ENCODE data around the gene L3MBTL4. TPM values are rescaled to one million over a fixed set of nuclear protein-coding genes. Genes with fewer than 3 reads are reported as not detected.

The L3MBTL4 gene
- total and polyA plus RNA-seq, 10 of the 15 experiments (the other 5 are each of a cell fraction or from before 2014, with no cell fraction given): 1.3 to 8.7 (median 3.8) TPM

DNA sequence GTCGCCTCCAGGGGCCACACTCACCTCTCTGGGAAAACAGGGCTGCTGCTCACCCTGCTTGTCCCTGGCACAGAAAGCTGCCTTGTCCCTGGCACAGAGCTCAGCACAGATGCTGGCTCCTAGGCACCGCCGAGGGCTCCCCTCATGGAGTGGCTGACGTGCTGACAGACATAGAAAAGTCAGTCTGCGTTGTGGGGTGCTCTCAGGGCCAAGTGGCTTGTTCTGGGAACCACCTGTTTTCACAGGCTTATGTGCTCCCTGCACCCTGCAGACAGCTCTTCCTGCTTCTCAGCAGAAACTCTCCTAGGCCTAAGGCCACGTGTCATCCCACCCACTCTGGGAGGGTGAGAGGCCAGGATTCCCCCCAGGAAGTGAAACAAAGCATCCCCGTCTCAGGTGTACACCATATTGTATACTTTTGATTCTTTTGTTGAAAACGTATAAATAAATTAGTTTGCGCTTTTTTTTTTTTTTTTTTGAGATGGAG is 434.7 kb downstream of the L3MBTL4 start (continued):
- TF ChIP-seq, protein P1, sequence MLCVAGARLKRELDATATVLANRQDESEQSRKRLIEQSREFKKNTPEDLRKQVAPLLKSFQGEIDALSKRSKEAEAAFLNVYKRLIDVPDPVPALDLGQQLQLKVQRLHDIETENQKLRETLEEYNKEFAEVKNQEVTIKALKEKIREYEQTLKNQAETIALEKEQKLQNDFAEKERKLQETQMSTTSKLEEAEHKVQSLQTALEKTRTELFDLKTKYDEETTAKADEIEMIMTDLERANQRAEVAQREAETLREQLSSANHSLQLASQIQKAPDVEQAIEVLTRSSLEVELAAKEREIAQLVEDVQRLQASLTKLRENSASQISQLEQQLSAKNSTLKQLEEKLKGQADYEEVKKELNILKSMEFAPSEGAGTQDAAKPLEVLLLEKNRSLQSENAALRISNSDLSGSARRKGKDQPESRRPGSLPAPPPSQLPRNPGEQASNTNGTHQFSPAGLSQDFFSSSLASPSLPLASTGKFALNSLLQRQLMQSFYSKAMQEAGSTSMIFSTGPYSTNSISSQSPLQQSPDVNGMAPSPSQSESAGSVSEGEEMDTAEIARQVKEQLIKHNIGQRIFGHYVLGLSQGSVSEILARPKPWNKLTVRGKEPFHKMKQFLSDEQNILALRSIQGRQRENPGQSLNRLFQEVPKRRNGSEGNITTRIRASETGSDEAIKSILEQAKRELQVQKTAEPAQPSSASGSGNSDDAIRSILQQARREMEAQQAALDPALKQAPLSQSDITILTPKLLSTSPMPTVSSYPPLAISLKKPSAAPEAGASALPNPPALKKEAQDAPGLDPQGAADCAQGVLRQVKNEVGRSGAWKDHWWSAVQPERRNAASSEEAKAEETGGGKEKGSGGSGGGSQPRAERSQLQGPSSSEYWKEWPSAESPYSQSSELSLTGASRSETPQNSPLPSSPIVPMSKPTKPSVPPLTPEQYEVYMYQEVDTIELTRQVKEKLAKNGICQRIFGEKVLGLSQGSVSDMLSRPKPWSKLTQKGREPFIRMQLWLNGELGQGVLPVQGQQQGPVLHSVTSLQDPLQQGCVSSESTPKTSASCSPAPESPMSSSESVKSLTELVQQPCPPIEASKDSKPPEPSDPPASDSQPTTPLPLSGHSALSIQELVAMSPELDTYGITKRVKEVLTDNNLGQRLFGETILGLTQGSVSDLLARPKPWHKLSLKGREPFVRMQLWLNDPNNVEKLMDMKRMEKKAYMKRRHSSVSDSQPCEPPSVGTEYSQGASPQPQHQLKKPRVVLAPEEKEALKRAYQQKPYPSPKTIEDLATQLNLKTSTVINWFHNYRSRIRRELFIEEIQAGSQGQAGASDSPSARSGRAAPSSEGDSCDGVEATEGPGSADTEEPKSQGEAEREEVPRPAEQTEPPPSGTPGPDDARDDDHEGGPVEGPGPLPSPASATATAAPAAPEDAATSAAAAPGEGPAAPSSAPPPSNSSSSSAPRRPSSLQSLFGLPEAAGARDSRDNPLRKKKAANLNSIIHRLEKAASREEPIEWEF (IDR thresholded peaks at IDR 0.05; ENCODE audit: insufficient replicate concordance, low read depth, low read length): no peak
- TF ChIP-seq PAX8 (IDR thresholded peaks at IDR 0.05) (no peak), ZSCAN29 (IDR thresholded peaks at IDR 0.05) (no peak), CREM (IDR thresholded peaks at IDR 0.05; ENCODE audit: low read depth) (peak; percentile 47; the same call in 1 of the 2 replicates), ZNF24 (IDR thresholded peaks at IDR 0.05) (no peak), STAT3 (IDR thresholded peaks at IDR 0.05; ENCODE audit: low read depth, low read length) (no peak), SMARCA5 (IDR thresholded peaks at IDR 0.05) (no peak), CBFB (IDR thresholded peaks at IDR 0.05; ENCODE audit: low read depth) (no peak)
- TF ChIP-seq, protein P2, sequence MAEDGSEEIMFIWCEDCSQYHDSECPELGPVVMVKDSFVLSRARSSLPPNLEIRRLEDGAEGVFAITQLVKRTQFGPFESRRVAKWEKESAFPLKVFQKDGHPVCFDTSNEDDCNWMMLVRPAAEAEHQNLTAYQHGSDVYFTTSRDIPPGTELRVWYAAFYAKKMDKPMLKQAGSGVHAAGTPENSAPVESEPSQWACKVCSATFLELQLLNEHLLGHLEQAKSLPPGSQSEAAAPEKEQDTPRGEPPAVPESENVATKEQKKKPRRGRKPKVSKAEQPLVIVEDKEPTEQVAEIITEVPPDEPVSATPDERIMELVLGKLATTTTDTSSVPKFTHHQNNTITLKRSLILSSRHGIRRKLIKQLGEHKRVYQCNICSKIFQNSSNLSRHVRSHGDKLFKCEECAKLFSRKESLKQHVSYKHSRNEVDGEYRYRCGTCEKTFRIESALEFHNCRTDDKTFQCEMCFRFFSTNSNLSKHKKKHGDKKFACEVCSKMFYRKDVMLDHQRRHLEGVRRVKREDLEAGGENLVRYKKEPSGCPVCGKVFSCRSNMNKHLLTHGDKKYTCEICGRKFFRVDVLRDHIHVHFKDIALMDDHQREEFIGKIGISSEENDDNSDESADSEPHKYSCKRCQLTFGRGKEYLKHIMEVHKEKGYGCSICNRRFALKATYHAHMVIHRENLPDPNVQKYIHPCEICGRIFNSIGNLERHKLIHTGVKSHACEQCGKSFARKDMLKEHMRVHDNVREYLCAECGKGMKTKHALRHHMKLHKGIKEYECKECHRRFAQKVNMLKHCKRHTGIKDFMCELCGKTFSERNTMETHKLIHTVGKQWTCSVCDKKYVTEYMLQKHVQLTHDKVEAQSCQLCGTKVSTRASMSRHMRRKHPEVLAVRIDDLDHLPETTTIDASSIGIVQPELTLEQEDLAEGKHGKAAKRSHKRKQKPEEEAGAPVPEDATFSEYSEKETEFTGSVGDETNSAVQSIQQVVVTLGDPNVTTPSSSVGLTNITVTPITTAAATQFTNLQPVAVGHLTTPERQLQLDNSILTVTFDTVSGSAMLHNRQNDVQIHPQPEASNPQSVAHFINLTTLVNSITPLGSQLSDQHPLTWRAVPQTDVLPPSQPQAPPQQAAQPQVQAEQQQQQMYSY (CRISPR knock-in tag; IDR thresholded peaks at IDR 0.05): no peak
- TF ChIP-seq, protein P3, sequence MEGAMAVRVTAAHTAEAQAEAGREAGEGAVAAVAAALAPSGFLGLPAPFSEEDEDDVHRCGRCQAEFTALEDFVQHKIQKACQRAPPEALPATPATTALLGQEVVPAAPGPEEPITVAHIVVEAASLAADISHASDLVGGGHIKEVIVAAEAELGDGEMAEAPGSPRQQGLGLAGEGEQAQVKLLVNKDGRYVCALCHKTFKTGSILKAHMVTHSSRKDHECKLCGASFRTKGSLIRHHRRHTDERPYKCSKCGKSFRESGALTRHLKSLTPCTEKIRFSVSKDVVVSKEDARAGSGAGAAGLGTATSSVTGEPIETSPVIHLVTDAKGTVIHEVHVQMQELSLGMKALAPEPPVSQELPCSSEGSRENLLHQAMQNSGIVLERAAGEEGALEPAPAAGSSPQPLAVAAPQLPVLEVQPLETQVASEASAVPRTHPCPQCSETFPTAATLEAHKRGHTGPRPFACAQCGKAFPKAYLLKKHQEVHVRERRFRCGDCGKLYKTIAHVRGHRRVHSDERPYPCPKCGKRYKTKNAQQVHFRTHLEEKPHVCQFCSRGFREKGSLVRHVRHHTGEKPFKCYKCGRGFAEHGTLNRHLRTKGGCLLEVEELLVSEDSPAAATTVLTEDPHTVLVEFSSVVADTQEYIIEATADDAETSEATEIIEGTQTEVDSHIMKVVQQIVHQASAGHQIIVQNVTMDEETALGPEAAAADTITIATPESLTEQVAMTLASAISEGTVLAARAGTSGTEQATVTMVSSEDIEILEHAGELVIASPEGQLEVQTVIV (IDR thresholded peaks at IDR 0.05; ENCODE audit: borderline replicate concordance, partially characterized antibody): no peak
- TF ChIP-seq, protein P4, sequence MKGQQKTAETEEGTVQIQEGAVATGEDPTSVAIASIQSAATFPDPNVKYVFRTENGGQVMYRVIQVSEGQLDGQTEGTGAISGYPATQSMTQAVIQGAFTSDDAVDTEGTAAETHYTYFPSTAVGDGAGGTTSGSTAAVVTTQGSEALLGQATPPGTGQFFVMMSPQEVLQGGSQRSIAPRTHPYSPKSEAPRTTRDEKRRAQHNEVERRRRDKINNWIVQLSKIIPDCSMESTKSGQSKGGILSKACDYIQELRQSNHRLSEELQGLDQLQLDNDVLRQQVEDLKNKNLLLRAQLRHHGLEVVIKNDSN (IDR thresholded peaks at IDR 0.05; ENCODE audit: borderline replicate concordance, extremely low read length, insufficient read depth, low read depth, low read length): peak; percentile 53
- TF ChIP-seq, protein P5, sequence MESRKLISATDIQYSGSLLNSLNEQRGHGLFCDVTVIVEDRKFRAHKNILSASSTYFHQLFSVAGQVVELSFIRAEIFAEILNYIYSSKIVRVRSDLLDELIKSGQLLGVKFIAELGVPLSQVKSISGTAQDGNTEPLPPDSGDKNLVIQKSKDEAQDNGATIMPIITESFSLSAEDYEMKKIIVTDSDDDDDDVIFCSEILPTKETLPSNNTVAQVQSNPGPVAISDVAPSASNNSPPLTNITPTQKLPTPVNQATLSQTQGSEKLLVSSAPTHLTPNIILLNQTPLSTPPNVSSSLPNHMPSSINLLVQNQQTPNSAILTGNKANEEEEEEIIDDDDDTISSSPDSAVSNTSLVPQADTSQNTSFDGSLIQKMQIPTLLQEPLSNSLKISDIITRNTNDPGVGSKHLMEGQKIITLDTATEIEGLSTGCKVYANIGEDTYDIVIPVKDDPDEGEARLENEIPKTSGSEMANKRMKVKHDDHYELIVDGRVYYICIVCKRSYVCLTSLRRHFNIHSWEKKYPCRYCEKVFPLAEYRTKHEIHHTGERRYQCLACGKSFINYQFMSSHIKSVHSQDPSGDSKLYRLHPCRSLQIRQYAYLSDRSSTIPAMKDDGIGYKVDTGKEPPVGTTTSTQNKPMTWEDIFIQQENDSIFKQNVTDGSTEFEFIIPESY (IDR thresholded peaks at IDR 0.05): no peak
- TF ChIP-seq, protein P6, sequence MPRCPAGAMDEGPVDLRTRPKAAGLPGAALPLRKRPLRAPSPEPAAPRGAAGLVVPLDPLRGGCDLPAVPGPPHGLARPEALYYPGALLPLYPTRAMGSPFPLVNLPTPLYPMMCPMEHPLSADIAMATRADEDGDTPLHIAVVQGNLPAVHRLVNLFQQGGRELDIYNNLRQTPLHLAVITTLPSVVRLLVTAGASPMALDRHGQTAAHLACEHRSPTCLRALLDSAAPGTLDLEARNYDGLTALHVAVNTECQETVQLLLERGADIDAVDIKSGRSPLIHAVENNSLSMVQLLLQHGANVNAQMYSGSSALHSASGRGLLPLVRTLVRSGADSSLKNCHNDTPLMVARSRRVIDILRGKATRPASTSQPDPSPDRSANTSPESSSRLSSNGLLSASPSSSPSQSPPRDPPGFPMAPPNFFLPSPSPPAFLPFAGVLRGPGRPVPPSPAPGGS (IDR thresholded peaks at IDR 0.05; ENCODE audit: borderline replicate concordance, insufficient read depth, low read depth, low read length, poor library complexity, severe bottlenecking): peak; percentile 89
